A673 (cell line): Measurements from ENCODE around the gene ZNF160. TPM values are rescaled to one million over a fixed set of nuclear protein-coding genes. Genes with fewer than 3 reads are reported as not detected.
"Not testable (repeated sequence)": the region's sequence is repeated elsewhere in the genome, so short reads cannot be mapped to it uniquely, and the experiment has no call there.

Experiments used
- BruUV-seq: library from RNA; stranded (reverse); fragments of 400-500 nt; replicated peaks from 2 replicates; lab custom pipeline; 2021; lab: Mats Ljungman, UMichigan
- CTCF ChIA-PET: fragments of 300-600 bp; sonication (Branson Sonifier 250); formaldehyde crosslinking; loops from one replicate; lab custom pipeline; 2022; ENCODE audit warnings: antibody characterized with exemption; lab: Charles Lee
- POLR2A ChIA-PET: fragments of 300-600 bp; sonication (Branson Sonifier 250); formaldehyde crosslinking; loops from one replicate; lab custom pipeline; 2022; ENCODE audit warnings: antibody characterized with exemption; ENCODE audit not compliant: low non-redundant PET; lab: Charles Lee
- DNase-seq: peaks from one replicate; pipeline ENCODE4 v3.0.0-alpha.2; 2015; ENCODE audit warnings: low spot score
- H3K27ac ChIP-seq: fragments of 200-600 bp; sonication (generic); 2 replicates; pipeline ENCODE4 v1.5.1; 2016; ENCODE audit warnings: mixed run types, low read depth, mild to moderate bottlenecking, mixed read lengths, antibody characterized with exemption, low read length; ENCODE audit not compliant: poor library complexity, severe bottlenecking
- H3K27me3 ChIP-seq: fragments of 200-600 bp; sonication (generic); replicated peaks from 2 replicates; pipeline ENCODE4 v1.6.1; 2017; ENCODE audit warnings: mixed run types, low read depth, mild to moderate bottlenecking, mixed read lengths, antibody characterized with exemption, low read length; ENCODE audit not compliant: insufficient read depth, poor library complexity
- H3K36me3 ChIP-seq: fragments of 200-600 bp; sonication (generic); 2 replicates; pipeline ENCODE4 v1.6.1; 2016; ENCODE audit warnings: mixed run types, mild to moderate bottlenecking, mixed read lengths, antibody characterized with exemption, low read length; ENCODE audit not compliant: insufficient read depth, poor library complexity, severe bottlenecking
- H3K4me1 ChIP-seq: fragments of 200-600 bp; sonication (generic); 2 replicates; pipeline ENCODE4 v1.6.1; 2017; ENCODE audit warnings: mixed run types, mild to moderate bottlenecking, mixed read lengths, antibody characterized with exemption, low read length; ENCODE audit not compliant: insufficient read depth, poor library complexity, severe bottlenecking
- H3K4me3 ChIP-seq: fragments of 200-600 bp; sonication (generic); 2 replicates; pipeline ENCODE4 v1.5.1; 2016; ENCODE audit warnings: low read depth, mixed run types, mild to moderate bottlenecking, mixed read lengths, low read length; ENCODE audit not compliant: poor library complexity, severe bottlenecking
- H3K9me3 ChIP-seq: fragments of 200-600 bp; sonication (generic); 2 replicates; pipeline ENCODE4 v1.6.1; 2016; ENCODE audit warnings: mixed run types, low read depth, mild to moderate bottlenecking, mixed read lengths, antibody characterized with exemption, low read length; ENCODE audit not compliant: poor library complexity, severe bottlenecking
- CTCF ChIP-seq: fragments of 300-800, 200-600 bp; sonication (generic); conservative IDR thresholded peaks from 2 replicates; pipeline ENCODE4 v1.5.1; 2017; ENCODE audit warnings: low read depth, mild to moderate bottlenecking, antibody characterized with exemption, low read length, moderate library complexity, mixed read lengths
- EZH2 ChIP-seq: fragments of 200-600 bp; sonication (generic); IDR thresholded peaks from 2 replicates; pipeline ENCODE4 v1.6.1; 2017; ENCODE audit warnings: borderline replicate concordance, low read depth, mild to moderate bottlenecking, mixed read lengths, antibody characterized with exemption, low read length; ENCODE audit not compliant: poor library complexity, severe bottlenecking
- intact Hi-C: fragments of 100-400 bp; cut with micrococcal nuclease; formaldehyde crosslinking; loops from one replicate; pipeline ENCODE4 v1.10.0; 2022; ENCODE audit not compliant: unreplicated experiment
- total RNA-seq: library from RNA; stranded (reverse); gene quantifications from 2 replicates; pipeline ENCODE4 v1.2.3, GENCODE V29; 2021

Gene ZNF160
- total RNA-seq, 1 experiment from 2014 or later: 17.4 TPM

- POLR2A ChIA-PET, H3K9me3 ChIP-seq, intact Hi-C loops: not testable (repeated sequence)
These were observed 6.6 kb downstream of the ZNF160 start for GRCh38 chr19:53096579-53096978.

DNA sequence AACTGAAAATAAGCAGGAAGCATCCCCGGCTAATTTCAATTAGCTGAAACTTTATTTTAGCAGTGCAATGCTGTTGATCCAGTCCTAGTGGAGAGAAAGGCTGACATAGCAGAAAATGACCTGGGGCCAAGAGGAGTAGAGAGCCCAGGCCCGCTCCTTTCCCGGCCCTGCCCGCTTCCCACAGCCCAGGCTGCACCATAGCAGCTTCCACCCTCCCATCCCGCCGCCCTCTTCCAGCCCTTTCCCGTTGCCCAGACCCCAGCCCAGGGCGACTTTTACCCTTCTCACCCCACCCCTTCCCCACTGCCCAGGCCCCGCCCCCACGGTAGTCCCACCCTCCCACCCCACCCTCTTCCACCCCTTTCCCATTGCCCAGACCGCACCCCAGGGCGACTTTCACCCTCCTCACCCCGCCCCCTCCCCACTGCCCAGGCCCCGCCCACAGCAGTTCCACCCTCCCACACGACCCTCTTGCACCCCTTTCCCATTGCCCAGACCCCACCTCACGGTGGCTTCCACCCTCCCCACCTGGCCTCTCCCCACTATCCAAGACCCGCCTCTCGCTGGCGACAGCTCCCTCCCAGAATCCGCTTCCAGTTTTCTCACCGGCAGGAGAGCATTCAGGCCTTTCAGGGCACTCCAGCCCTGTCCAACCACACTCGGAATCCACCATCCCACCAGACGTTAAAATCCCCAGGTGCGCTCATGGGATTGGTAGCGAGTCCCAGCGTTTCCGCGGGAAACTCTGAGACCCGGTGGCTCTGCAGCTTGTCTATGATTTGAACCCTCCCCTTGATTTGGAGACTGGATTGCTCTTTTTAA, 8.3 kb downstream of the ZNF160 start:
- ChIA-PET CTCF (no interaction called here), POLR2A (no interaction called here)
- Histone ChIP-seq H3K4me1 (no peaks in the 10 kb centered on the region), H3K4me3 (no peak overlapping the region), H3K27ac (no peak overlapping the region), H3K36me3 (peaks cover 20% of the 10 kb centered on the region), H3K9me3 (no peaks in the 10 kb centered on the region), H3K27me3 (no peaks in the 10 kb centered on the region)
- no TSS peak for BruUV-seq
- intact Hi-C loops: no loop called here
- DNase-seq: no peak
- TF ChIP-seq EZH2: no peak

More at GRCh38 chr19:53096579-53096978, 6.6 kb downstream of the ZNF160 start:
- peaks cover 11% of the 10 kb centered on the region for H3K36me3 ChIP-seq
- H3K4me3 ChIP-seq, CTCF ChIA-PET, BruUV-seq, H3K27me3 ChIP-seq, DNase-seq, H3K4me1 ChIP-seq, H3K27ac ChIP-seq: not testable (repeated sequence)

DNA sequence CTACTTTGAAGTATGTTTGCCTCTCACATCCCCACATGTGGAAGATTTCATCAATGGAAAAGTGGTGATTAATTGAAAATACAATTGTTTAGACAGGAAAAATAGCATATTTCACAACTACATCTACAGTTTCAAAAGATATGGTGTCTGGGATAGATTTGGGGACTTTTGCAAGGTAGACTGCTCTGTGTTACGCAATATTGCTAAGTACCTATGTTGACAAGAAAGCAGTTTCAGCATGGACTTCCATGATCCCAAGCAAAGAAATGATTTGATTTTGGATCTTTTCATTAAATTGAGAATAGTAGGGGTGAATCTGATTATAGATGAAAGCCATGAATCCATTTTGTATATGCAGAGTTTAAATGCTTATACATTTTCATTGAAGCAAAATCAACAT, 10.5 kb downstream of the ZNF160 start:
- DNase-seq: no peak
- Histone ChIP-seq H3K36me3 (peaks cover 17% of the 10 kb centered on the region), H3K27ac (no peak overlapping the region), H3K4me3 (no peak overlapping the region), H3K4me1 (no peaks in the 10 kb centered on the region), H3K27me3 (no peaks in the 10 kb centered on the region), H3K9me3 (no peaks in the 10 kb centered on the region)
- intact Hi-C loops: no loop called here
- TF ChIP-seq EZH2 (no peak), CTCF (no peak)
- ChIA-PET CTCF (no interaction called here), POLR2A (no interaction called here)
- no TSS peak for BruUV-seq

- no peak for TF ChIP-seq EZH2
- TF ChIP-seq CTCF: no peak
- intact Hi-C loops: no loop called here
- ChIA-PET POLR2A (no interaction called here), CTCF (no interaction called here)
- Histone ChIP-seq H3K9me3 (no peaks in the 10 kb centered on the region), H3K36me3 (peaks cover 16% of the 10 kb centered on the region), H3K27me3 (no peaks in the 10 kb centered on the region), H3K27ac (no peak overlapping the region), H3K4me3 (no peak overlapping the region), H3K4me1 (no peaks in the 10 kb centered on the region)
- no peak for DNase-seq
- BruUV-seq: no TSS peak
These were observed 11.6 kb downstream of the ZNF160 start for GRCh38 chr19:53091413-53092254.
